ENCODE data around the gene MYO5B. TPM values are rescaled to one million over a fixed set of nuclear protein-coding genes. Genes with fewer than 3 reads are reported as not detected.

MYO5B gene
- total and polyA plus RNA-seq, 4 donors: 5.4 to 23.4 (median 11.4) TPM

DNA sequence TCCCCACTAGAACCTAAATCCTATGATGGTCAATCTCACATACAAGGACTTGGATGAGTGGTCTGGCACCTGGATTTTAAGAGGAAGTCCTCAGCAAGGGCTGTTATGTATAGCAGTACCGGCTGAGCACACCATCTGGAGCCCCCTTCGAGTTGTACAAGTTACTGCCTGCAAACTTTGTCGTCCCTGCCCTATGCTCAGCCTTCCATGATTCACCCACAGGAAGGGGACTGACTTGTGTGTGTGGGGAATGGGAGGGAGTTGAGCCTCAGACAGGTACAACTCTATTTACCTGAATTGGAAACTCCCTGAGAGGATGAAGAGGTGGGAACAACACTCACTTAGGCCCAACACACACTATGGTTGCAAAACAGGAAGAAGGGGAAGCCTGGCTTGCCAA lies 186.6 kb downstream of the MYO5B start:
- no peak overlapping the region for H3K27ac ChIP-seq (ENCODE audit: low read depth in 1 of 2, low read length in 2 of 2)
- DNase-seq (ENCODE audit: low spot score): no peak
- TF ChIP-seq, protein P1, sequence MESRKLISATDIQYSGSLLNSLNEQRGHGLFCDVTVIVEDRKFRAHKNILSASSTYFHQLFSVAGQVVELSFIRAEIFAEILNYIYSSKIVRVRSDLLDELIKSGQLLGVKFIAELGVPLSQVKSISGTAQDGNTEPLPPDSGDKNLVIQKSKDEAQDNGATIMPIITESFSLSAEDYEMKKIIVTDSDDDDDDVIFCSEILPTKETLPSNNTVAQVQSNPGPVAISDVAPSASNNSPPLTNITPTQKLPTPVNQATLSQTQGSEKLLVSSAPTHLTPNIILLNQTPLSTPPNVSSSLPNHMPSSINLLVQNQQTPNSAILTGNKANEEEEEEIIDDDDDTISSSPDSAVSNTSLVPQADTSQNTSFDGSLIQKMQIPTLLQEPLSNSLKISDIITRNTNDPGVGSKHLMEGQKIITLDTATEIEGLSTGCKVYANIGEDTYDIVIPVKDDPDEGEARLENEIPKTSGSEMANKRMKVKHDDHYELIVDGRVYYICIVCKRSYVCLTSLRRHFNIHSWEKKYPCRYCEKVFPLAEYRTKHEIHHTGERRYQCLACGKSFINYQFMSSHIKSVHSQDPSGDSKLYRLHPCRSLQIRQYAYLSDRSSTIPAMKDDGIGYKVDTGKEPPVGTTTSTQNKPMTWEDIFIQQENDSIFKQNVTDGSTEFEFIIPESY (IDR thresholded peaks at IDR 0.05): no peak
- TF ChIP-seq GABPA (IDR thresholded peaks at IDR 0.05 in 1 of 2, conservative IDR thresholded peaks at IDR 0.05 in 1 of 2): no peak
- TF ChIP-seq, protein P2, sequence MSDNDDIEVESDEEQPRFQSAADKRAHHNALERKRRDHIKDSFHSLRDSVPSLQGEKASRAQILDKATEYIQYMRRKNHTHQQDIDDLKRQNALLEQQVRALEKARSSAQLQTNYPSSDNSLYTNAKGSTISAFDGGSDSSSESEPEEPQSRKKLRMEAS (IDR thresholded peaks at IDR 0.05): no peak
- TF ChIP-seq RAD21 (IDR thresholded peaks at IDR 0.05): no peak
- no peak for TF ChIP-seq HNF4A (conservative IDR thresholded peaks at IDR 0.05)
- TF ChIP-seq, protein P3, sequence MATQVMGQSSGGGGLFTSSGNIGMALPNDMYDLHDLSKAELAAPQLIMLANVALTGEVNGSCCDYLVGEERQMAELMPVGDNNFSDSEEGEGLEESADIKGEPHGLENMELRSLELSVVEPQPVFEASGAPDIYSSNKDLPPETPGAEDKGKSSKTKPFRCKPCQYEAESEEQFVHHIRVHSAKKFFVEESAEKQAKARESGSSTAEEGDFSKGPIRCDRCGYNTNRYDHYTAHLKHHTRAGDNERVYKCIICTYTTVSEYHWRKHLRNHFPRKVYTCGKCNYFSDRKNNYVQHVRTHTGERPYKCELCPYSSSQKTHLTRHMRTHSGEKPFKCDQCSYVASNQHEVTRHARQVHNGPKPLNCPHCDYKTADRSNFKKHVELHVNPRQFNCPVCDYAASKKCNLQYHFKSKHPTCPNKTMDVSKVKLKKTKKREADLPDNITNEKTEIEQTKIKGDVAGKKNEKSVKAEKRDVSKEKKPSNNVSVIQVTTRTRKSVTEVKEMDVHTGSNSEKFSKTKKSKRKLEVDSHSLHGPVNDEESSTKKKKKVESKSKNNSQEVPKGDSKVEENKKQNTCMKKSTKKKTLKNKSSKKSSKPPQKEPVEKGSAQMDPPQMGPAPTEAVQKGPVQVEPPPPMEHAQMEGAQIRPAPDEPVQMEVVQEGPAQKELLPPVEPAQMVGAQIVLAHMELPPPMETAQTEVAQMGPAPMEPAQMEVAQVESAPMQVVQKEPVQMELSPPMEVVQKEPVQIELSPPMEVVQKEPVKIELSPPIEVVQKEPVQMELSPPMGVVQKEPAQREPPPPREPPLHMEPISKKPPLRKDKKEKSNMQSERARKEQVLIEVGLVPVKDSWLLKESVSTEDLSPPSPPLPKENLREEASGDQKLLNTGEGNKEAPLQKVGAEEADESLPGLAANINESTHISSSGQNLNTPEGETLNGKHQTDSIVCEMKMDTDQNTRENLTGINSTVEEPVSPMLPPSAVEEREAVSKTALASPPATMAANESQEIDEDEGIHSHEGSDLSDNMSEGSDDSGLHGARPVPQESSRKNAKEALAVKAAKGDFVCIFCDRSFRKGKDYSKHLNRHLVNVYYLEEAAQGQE (IDR thresholded peaks at IDR 0.05): no peak
- no peak for TF ChIP-seq JUND (IDR thresholded peaks at IDR 0.05)
- no peak for TF ChIP-seq HNF4G (IDR thresholded peaks at IDR 0.05)
- TF ChIP-seq NR2F2 (IDR thresholded peaks at IDR 0.05): no peak
- no peak for TF ChIP-seq YY1 (IDR thresholded peaks at IDR 0.05)
- TF ChIP-seq FOXA2 (IDR thresholded peaks at IDR 0.05): no peak
- no peak for TF ChIP-seq TAF1 (conservative IDR thresholded peaks at IDR 0.05)
- no peak for TF ChIP-seq RXRA (IDR thresholded peaks at IDR 0.05)
- no peak for TF ChIP-seq SP1 (IDR thresholded peaks at IDR 0.05)
- no peak for TF ChIP-seq EGR1 (IDR thresholded peaks at IDR 0.05; ENCODE audit: low read depth in 2 of 2)
- TF ChIP-seq, protein P4, sequence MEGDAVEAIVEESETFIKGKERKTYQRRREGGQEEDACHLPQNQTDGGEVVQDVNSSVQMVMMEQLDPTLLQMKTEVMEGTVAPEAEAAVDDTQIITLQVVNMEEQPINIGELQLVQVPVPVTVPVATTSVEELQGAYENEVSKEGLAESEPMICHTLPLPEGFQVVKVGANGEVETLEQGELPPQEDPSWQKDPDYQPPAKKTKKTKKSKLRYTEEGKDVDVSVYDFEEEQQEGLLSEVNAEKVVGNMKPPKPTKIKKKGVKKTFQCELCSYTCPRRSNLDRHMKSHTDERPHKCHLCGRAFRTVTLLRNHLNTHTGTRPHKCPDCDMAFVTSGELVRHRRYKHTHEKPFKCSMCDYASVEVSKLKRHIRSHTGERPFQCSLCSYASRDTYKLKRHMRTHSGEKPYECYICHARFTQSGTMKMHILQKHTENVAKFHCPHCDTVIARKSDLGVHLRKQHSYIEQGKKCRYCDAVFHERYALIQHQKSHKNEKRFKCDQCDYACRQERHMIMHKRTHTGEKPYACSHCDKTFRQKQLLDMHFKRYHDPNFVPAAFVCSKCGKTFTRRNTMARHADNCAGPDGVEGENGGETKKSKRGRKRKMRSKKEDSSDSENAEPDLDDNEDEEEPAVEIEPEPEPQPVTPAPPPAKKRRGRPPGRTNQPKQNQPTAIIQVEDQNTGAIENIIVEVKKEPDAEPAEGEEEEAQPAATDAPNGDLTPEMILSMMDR (IDR thresholded peaks at IDR 0.05; ENCODE audit: low read depth, low read length, missing input control): no peak
- no peak overlapping the region for H3K4me3 ChIP-seq (ENCODE audit: low read depth in 1 of 3, low read length in 3 of 3)
- no peak overlapping the region for H3K9ac ChIP-seq (ENCODE audit: low read depth in 1 of 2, low read length in 2 of 2)
- H3K4me1 ChIP-seq (ENCODE audit: control insufficient read depth in 4 of 4, insufficient read depth in 4 of 4, low read length in 3 of 4): no peaks in the 10 kb centered on the region
- 91% methylated on average over 3 of the region's 3 CpGs for WGBS
- no peaks in the 10 kb centered on the region for H3K9me3 ChIP-seq (ENCODE audit: control insufficient read depth in 4 of 4, low read length in 3 of 4)
- no peaks in the 10 kb centered on the region for H3K27me3 ChIP-seq (ENCODE audit: control insufficient read depth in 4 of 4, insufficient read depth in 4 of 4, low read length in 3 of 4)
- H3K36me3 ChIP-seq (ENCODE audit: control insufficient read depth in 4 of 4, insufficient read depth in 3 of 4, low read depth in 1 of 4, low read length in 3 of 4): no peaks in the 10 kb centered on the region

DNA sequence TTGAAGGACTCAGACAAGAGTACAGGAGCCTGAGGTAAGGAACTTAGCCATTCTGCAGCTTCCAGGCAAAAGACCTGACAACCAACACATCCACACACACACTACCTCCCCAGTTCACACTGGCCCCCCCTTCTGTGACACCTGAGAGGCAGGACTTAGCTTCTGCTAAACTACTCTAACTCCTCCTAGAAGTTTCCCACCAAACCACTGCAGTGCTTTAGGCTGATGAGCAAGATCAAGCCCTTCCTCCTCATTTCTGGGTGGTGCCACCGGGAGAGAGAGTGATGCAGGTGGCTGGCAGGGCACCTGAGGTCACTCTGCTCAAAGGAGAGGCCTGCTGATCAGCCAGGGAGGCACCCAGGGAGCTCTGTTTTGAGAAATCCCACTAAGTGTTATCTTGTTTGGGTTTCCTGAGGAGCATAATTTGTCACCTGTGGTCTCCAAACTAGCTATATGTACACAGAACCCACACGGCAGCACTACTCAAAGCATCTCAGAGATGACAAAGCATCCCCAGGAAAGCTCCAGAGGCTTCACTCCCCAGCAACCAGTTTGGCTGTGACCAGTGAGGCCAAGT lies 188.4 kb downstream of the MYO5B start:
- H3K9me3 ChIP-seq (ENCODE audit: control insufficient read depth in 4 of 4, low read length in 3 of 4): no peaks in the 10 kb centered on the region
- H3K4me3 ChIP-seq (ENCODE audit: low read depth in 1 of 3, low read length in 3 of 3): no peak overlapping the region
- H3K27me3 ChIP-seq (ENCODE audit: control insufficient read depth in 4 of 4, insufficient read depth in 4 of 4, low read length in 3 of 4): no peaks in the 10 kb centered on the region
- no peak for DNase-seq (ENCODE audit: low spot score)
- no peak overlapping the region for H3K9ac ChIP-seq (ENCODE audit: low read depth in 1 of 2, low read length in 2 of 2)
- no peaks in the 10 kb centered on the region for H3K36me3 ChIP-seq (ENCODE audit: control insufficient read depth in 4 of 4, insufficient read depth in 3 of 4, low read depth in 1 of 4, low read length in 3 of 4)
- WGBS: 86% methylated on average over 2 of the region's 2 CpGs
- H3K27ac ChIP-seq (ENCODE audit: low read depth in 1 of 2, low read length in 2 of 2): no peak overlapping the region
- H3K4me1 ChIP-seq (ENCODE audit: control insufficient read depth in 4 of 4, insufficient read depth in 4 of 4, low read length in 3 of 4): no peaks in the 10 kb centered on the region
- TF ChIP-seq GABPA (IDR thresholded peaks at IDR 0.05 in 1 of 2, conservative IDR thresholded peaks at IDR 0.05 in 1 of 2) (no peak), RAD21 (IDR thresholded peaks at IDR 0.05) (no peak), YY1 (IDR thresholded peaks at IDR 0.05) (no peak)
- TF ChIP-seq, protein P2 (IDR thresholded peaks at IDR 0.05): no peak
- TF ChIP-seq, protein P5, sequence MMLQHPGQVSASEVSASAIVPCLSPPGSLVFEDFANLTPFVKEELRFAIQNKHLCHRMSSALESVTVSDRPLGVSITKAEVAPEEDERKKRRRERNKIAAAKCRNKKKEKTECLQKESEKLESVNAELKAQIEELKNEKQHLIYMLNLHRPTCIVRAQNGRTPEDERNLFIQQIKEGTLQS (IDR thresholded peaks at IDR 0.05): no peak

Data from liver (tissue), 9 donors.